Stimulated activated CD8-positive, alpha-beta memory T cell treated with anti-CD3 and anti-CD28 coated beads, Interleukin-7, amount 100 ng/mL, for 4 hours (primary cell): ENCODE results near the gene RDH16.
"Not testable (repeated sequence)": the region's sequence is repeated elsewhere in the genome, so short reads cannot be mapped to it uniquely, and the experiment has no call there.

Source experiments
- DNase-seq, 2 donors: peaks; one replicate each; pipeline ENCODE4 v3.0.0-alpha.2; 2020; ENCODE audit warnings: low read depth in 2 of 2

Gene RDH16

GRCh38 chr12:56922031-56922430 lies 35.4 kb downstream of the RDH16 start:
- DNase-seq: no peak

GRCh38 chr12:56921346-56921745 lies 36.1 kb downstream of the RDH16 start:
- DNase-seq: no peak

- not testable (repeated sequence) for DNase-seq
Measured at GRCh38 chr12:56918139-56918538, 39.3 kb downstream of the RDH16 start.

- DNase-seq: no peak
Measured at GRCh38 chr12:56916996-56917333, 40.4 kb downstream of the RDH16 start.

GRCh38 chr12:56916296-56916995 lies 41.0 kb downstream of the RDH16 start:
- DNase-seq: no peak

- DNase-seq: no peak
Measured at GRCh38 chr12:56914724-56915123, 42.7 kb downstream of the RDH16 start.

- DNase-seq: no peak
Measured at GRCh38 chr12:56914256-56914655, 43.2 kb downstream of the RDH16 start.

GRCh38 chr12:56909403-56909802 lies 48.0 kb downstream of the RDH16 start:
- DNase-seq: not testable (repeated sequence)

GRCh38 chr12:56908136-56908535 lies 49.3 kb downstream of the RDH16 start:
- no peak for DNase-seq

GRCh38 chr12:56905852-56906251 lies 51.6 kb downstream of the RDH16 start:
- no peak for DNase-seq

GRCh38 chr12:56903374-56903773 lies 54.0 kb downstream of the RDH16 start:
- no peak for DNase-seq
